HepG2 (cell line): ENCODE data around the gene ARHGAP30. TPM values are rescaled to one million over a fixed set of nuclear protein-coding genes. Genes with fewer than 3 reads are reported as not detected.

Experiments
- ASH2L ChIP-seq: fragments of 300-600, 200-600 bp; sonication (generic); IDR thresholded peaks from 2 replicates; pipeline ENCODE4 v1.7.0; 2017; ENCODE audit warnings: low read depth, mild to moderate bottlenecking, moderate library complexity, mixed read lengths, low read length; ENCODE audit not compliant: insufficient read length
- FOXC1 ChIP-seq: sonication (generic); formaldehyde crosslinking; IDR thresholded peaks from 2 replicates; pipeline ENCODE4 v1.8.0; 2022; ENCODE audit warnings: mild to moderate bottlenecking, missing genetic modification reagents, borderline replicate concordance
- FOXJ3 ChIP-seq: sonication (generic); formaldehyde crosslinking; IDR thresholded peaks from 2 replicates; pipeline ENCODE4 v1.4.0; 2020; ENCODE audit warnings: missing genetic modification reagents, mild to moderate bottlenecking, borderline replicate concordance
- HDAC2 ChIP-seq: sonication (generic); formaldehyde crosslinking; IDR thresholded peaks from 2 replicates; pipeline ENCODE4 v1.4.0; 2020; ENCODE audit warnings: missing genetic modification reagents
- HNF4G ChIP-seq, 2 experiments: sonication (generic) in 1 of 2; formaldehyde crosslinking in 1 of 2; IDR thresholded peaks; 2 replicates each; pipeline versions ENCODE4 v1.4.0 to v1.6.1; 2011 to 2020; ENCODE audit warnings: borderline replicate concordance in 2 of 2, low read depth in 2 of 2, mild to moderate bottlenecking in 2 of 2, low read length in 1 of 2, missing genetic modification reagents in 1 of 2, moderate library complexity in 1 of 2
- MBD4 ChIP-seq: IDR thresholded peaks from 2 replicates; pipeline ENCODE4 v1.6.1; 2012; ENCODE audit warnings: low read length, inconsistent platforms, borderline replicate concordance
- MEIS2 ChIP-seq: sonication (generic); formaldehyde crosslinking; IDR thresholded peaks from 2 replicates; pipeline ENCODE4 v1.9.0; 2021; ENCODE audit warnings: mild to moderate bottlenecking, missing genetic modification reagents
- MYC ChIP-seq: sonication (generic); formaldehyde crosslinking; IDR thresholded peaks from 2 replicates; pipeline ENCODE4 v1.9.0; 2021; ENCODE audit warnings: missing genetic modification reagents, borderline replicate concordance
- ONECUT2 ChIP-seq: sonication (generic); formaldehyde crosslinking; IDR thresholded peaks from 2 replicates; pipeline ENCODE4 v1.4.0; 2020; ENCODE audit warnings: missing genetic modification reagents
- RXRA ChIP-seq: sonication (generic); formaldehyde crosslinking; IDR thresholded peaks from 2 replicates; pipeline ENCODE4 v1.5.1; 2020; ENCODE audit warnings: missing genetic modification reagents
- SNRNP70 ChIP-seq: fragments of 200-400 bp; formaldehyde crosslinking; IDR thresholded peaks from 2 replicates; pipeline ENCODE4 v1.6.1; 2017; ENCODE audit warnings: mild to moderate bottlenecking, low read depth, low read length, moderate library complexity
- SYNCRIP ChIP-seq: fragments of 200-400 bp; formaldehyde crosslinking; IDR thresholded peaks from 2 replicates; pipeline ENCODE4 v1.6.1; 2018; ENCODE audit warnings: mild to moderate bottlenecking, low read depth, low read length; ENCODE audit not compliant: insufficient read depth
- TCF12 ChIP-seq, 2 experiments: fragments of 450-650 bp in 1 of 2; sonication (generic) in 1 of 2; formaldehyde crosslinking in 1 of 2; IDR thresholded peaks; 2 replicates each; pipeline versions ENCODE4 v1.6.1 to v1.8.0; 2017 to 2022; ENCODE audit warnings: antibody characterized with exemption in 1 of 2, mild to moderate bottlenecking in 1 of 2, missing genetic modification reagents in 1 of 2, moderate library complexity in 1 of 2
- ZBTB20 ChIP-seq: sonication (generic); formaldehyde crosslinking; IDR thresholded peaks from 2 replicates; pipeline ENCODE4 v1.8.1; 2023; ENCODE audit warnings: missing genetic modification reagents, low read depth, mild to moderate bottlenecking, borderline replicate concordance
- ZNF292 ChIP-seq: sonication (generic); formaldehyde crosslinking; IDR thresholded peaks from 2 replicates; pipeline ENCODE4 v1.8.1; 2022; ENCODE audit warnings: mild to moderate bottlenecking, low read depth, missing genetic modification reagents, borderline replicate concordance
- ZNF772 ChIP-seq: sonication (generic); formaldehyde crosslinking; IDR thresholded peaks from 2 replicates; pipeline ENCODE4 v1.5.0; 2020; ENCODE audit warnings: mild to moderate bottlenecking, missing genetic modification reagents
- ZNF891 ChIP-seq: sonication (generic); formaldehyde crosslinking; IDR thresholded peaks from 2 replicates; pipeline ENCODE4 v1.5.0; 2020; ENCODE audit warnings: mild to moderate bottlenecking, missing genetic modification reagents
- polyA plus RNA-seq, 8 experiments: library from polyadenylated mRNA; depleted of rRNA in 3 of 8; stranded (reverse) in 7 of 8; unstranded in 1 of 8; fragments of >200 nt; fragmentation: Illumina TruSeq in 4 of 8; extraction: Trizol in 4 of 8; gene quantifications; 2 replicates each; pipeline versions ENCODE4 v1.2.1 to v1.2.3, GENCODE V29; 2011 to 2016; ENCODE audit warnings: low read depth in 4 of 8, missing spikeins in 1 of 8, mixed read lengths in 1 of 8; ENCODE audit not compliant: insufficient read depth in 1 of 8
- total RNA-seq, 5 experiments: library from RNA; depleted of rRNA; stranded (reverse); fragments of >200 nt; fragmentation: Illumina TruSeq; extraction: Trizol; gene quantifications; 2 replicates each; pipeline ENCODE4 v1.2.3, GENCODE V29; 2016; ENCODE audit warnings: low read depth in 1 of 5
- TF ChIP-seq, protein P1 (sequence below): sonication (generic); formaldehyde crosslinking; IDR thresholded peaks from 2 replicates; pipeline ENCODE4 v1.4.0; 2020; ENCODE audit warnings: missing genetic modification reagents, mild to moderate bottlenecking, borderline replicate concordance
- TF ChIP-seq, protein P2 (sequence below): sonication (generic); formaldehyde crosslinking; IDR thresholded peaks from 2 replicates; pipeline ENCODE4 v1.5.1; 2020; ENCODE audit warnings: missing genetic modification reagents, mild to moderate bottlenecking, borderline replicate concordance
- TF ChIP-seq, protein P3 (sequence below): sonication (generic); formaldehyde crosslinking; IDR thresholded peaks from 2 replicates; pipeline ENCODE4 v1.4.0; 2020; ENCODE audit warnings: low read depth, mild to moderate bottlenecking, missing genetic modification reagents
- TF ChIP-seq, protein P4 (sequence below): sonication (generic); formaldehyde crosslinking; IDR thresholded peaks from 2 replicates; pipeline ENCODE4 v1.8.0; 2022; ENCODE audit warnings: low read depth, missing genetic modification reagents

Gene ARHGAP30
- total and polyA plus RNA-seq, 2 of the 13 experiments (the other 11 are each of a cell fraction or from before 2014, with no cell fraction given), result 0.13 to 0.20 TPM

DNA sequence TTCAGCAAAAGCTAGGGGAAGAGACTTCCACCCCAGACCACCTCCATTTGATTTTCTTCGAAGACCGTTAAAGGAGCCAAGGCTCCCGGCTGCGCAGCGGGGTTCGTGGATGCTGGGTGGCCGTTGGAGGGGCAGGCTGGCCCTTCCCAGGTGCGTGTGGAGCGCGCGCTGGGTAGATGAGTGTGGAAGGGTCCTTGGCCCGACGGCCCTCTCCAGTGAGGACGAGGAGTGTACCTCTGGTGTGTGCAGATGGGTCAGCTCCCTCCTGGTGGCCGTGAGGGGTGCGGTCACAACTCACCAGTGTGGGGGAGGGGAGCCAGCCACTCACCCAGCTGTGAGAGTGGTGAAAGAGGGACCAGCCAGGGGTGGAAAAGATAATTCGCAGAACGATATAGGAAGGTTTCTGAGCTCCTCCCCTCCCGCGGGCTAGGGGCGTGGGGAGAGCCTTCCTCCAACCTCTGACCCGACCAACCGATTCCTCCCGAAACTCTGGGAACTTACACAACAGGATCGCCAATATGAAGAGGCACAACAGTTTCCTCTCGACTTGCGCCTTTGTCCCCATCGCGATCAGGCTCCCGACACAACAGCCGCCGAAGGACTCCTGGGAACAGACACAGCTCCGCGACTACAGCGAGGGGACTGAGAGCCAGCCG, 49.1 kb downstream of the ARHGAP30 start, which contains the start of gene F11R (continued):
- TF ChIP-seq TCF12 (IDR thresholded peaks at IDR 0.05), result no peak
- TF ChIP-seq TCF12 (CRISPR knock-in tag; IDR thresholded peaks at IDR 0.05), result 0 out of 2 replicates have a peak, but pooled peaks have one; percentile 18
- TF ChIP-seq, protein P1, sequence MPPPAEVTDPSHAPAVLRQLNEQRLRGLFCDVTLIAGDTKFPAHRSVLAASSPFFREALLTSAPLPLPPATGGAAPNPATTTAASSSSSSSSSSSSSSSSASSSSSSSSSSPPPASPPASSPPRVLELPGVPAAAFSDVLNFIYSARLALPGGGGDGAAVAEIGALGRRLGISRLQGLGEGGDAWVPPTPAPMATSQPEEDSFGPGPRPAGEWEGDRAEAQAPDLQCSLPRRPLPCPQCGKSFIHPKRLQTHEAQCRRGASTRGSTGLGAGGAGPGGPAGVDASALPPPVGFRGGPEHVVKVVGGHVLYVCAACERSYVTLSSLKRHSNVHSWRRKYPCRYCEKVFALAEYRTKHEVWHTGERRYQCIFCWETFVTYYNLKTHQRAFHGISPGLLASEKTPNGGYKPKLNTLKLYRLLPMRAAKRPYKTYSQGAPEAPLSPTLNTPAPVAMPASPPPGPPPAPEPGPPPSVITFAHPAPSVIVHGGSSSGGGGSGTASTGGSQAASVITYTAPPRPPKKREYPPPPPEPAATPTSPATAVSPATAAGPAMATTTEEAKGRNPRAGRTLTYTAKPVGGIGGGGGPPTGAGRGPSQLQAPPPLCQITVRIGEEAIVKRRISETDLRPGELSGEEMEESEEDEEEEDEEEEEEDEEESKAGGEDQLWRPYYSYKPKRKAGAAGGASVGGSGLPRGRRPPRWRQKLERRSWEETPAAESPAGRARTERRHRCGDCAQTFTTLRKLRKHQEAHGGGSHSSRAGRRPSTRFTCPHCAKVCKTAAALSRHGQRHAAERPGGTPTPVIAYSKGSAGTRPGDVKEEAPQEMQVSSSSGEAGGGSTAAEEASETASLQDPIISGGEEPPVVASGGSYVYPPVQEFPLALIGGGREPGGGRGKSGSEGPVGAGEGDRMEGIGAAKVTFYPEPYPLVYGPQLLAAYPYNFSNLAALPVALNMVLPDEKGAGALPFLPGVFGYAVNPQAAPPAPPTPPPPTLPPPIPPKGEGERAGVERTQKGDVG (CRISPR knock-in tag), result peak; percentile 64; the same call in 1 of the 2 replicates
- peak; percentile 64; the same call in 1 of the 2 replicates for TF ChIP-seq MEIS2
- TF ChIP-seq, protein P2, sequence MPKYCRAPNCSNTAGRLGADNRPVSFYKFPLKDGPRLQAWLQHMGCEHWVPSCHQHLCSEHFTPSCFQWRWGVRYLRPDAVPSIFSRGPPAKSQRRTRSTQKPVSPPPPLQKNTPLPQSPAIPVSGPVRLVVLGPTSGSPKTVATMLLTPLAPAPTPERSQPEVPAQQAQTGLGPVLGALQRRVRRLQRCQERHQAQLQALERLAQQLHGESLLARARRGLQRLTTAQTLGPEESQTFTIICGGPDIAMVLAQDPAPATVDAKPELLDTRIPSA (CRISPR knock-in tag), result 0 out of 2 replicates have a peak, but pooled peaks have one; percentile 53
- no peak for TF ChIP-seq SNRNP70
- TF ChIP-seq ZNF292 (CRISPR knock-in tag), result 0 out of 2 replicates have a peak, but pooled peaks have one; percentile 15
- TF ChIP-seq ASH2L, result peak; percentile 52
- 0 out of 2 replicates have a peak, but pooled peaks have one; percentile 40 for TF ChIP-seq ZNF891
- no peak for TF ChIP-seq MBD4
- TF ChIP-seq FOXJ3 (CRISPR knock-in tag), result 0 out of 2 replicates have a peak, but pooled peaks have one; percentile 57
- no peak for TF ChIP-seq HNF4G (IDR thresholded peaks at IDR 0.05; ENCODE audit: borderline replicate concordance, low read depth, low read length)
- 0 out of 2 replicates have a peak, but pooled peaks have one; percentile 26 for TF ChIP-seq HNF4G (CRISPR knock-in tag; IDR thresholded peaks at IDR 0.05; ENCODE audit: borderline replicate concordance, low read depth)
- TF ChIP-seq, protein P3, sequence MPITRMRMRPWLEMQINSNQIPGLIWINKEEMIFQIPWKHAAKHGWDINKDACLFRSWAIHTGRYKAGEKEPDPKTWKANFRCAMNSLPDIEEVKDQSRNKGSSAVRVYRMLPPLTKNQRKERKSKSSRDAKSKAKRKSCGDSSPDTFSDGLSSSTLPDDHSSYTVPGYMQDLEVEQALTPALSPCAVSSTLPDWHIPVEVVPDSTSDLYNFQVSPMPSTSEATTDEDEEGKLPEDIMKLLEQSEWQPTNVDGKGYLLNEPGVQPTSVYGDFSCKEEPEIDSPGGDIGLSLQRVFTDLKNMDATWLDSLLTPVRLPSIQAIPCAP, result no peak
- TF ChIP-seq ONECUT2 (CRISPR knock-in tag), result no peak
- 0 out of 2 replicates have a peak, but pooled peaks have one; percentile 18 for TF ChIP-seq ZBTB20 (CRISPR knock-in tag)
- peak; percentile 43; the same call in 1 of the 2 replicates for TF ChIP-seq FOXC1 (CRISPR knock-in tag)
- peak; percentile 32; the same call in 1 of the 2 replicates for TF ChIP-seq ZNF772 (CRISPR knock-in tag)
- peak; percentile 12; the same call in 1 of the 2 replicates for TF ChIP-seq RXRA (CRISPR knock-in tag)
- TF ChIP-seq, protein P4, sequence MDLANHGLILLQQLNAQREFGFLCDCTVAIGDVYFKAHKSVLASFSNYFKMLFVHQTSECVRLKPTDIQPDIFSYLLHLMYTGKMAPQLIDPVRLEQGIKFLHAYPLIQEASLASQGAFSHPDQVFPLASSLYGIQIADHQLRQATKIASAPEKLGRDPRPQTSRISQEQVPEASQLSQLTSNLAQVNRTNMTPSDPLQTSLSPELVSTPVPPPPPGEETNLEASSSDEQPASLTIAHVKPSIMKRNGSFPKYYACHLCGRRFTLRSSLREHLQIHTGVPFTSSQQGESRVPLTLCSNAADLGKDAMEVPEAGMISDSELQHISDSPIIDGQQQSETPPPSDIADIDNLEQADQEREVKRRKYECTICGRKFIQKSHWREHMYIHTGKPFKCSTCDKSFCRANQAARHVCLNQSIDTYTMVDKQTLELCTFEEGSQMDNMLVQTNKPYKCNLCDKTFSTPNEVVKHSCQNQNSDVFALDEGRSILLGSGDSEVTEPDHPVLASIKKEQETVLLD (CRISPR knock-in tag), result no peak
- no peak for TF ChIP-seq SYNCRIP
- 0 out of 2 replicates have a peak, but pooled peaks have one; percentile 3 for TF ChIP-seq HDAC2
- peak; percentile 33; the same call in 1 of the 2 replicates for TF ChIP-seq MYC
